DMS79 (cell line): ENCODE data around the gene FIGNL2.

Source experiments
- DNase-seq: peaks from one replicate; lab custom pipeline; 2025; lab: John Stamatoyannopoulos, UW

The FIGNL2 gene

DNA sequence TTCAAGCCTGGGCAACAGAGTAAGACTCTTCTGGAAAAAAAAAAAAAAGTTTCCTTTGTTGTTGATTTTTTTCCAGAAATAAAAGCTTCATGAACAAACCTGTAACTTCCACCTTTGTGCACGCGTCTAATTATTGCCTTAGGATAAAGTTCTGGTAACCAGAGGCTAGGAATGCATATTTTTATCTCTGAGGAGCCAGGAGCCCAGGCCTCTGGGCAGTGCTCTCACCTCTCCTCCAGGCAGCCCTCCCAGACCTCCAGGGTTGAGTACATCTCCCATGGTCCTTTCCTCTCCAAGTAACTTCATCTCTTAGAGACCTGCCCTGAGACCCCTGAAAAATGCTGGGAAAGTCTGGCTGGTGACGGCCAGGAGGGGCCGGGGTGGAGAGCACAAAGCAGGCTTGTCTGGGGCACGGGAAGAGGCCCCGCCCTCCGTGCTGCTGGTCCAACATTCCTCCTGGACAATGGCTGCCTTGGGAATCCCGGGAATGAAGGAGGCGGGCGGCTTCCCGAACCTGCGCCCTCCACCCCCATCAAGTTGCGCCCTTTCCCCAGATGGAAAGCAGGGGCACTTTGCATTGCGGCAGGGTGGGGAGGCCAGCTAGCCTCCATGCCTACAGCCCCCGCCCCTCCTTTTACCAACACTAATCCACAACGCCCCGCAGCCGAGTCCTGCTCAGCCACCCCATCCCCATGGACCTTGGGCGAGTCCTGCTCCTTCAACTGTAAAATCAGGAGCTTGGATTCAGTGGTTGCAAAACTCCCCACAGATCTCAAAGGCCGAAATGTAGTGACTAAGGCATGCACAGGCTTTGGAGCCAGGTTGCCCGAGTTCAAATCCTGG is 7.3 kb upstream of the FIGNL2 start:
- DNase-seq: no peak

DNA sequence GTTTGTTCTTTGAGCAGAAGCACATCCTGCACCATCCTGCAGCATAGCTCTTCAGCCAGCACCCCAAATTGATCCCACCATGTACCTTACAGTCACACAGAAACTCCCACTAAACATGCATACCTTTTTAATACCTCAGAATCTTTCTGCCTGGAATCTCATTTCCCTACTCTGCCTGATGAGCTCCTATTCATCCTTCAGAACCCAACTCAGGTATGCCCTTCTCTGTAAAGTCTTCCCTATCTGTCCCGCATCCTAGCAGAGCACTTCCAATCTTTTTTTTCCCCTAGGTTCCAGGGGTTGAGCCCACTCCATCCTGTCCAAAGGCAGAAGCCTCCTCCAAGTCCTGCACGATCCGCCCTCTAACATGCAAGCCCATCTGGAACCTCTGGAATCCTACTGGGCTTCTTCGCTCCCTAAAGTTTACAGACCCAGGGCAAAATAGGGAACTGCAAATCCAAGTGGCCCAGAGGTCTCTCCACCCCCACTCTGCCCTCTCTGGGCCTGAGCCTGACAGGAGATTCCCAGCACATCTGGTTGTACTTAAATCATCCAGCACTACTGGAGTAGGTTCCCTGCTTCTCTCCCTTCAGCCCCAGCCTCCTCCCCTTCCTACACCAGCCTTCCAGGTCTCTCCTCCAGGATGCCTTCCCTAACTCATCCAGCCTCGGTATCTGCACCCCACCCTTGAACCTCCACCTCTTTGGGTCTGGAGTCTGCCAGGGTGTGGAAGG is 4.1 kb upstream of the FIGNL2 start:
- no peak for DNase-seq

DNA sequence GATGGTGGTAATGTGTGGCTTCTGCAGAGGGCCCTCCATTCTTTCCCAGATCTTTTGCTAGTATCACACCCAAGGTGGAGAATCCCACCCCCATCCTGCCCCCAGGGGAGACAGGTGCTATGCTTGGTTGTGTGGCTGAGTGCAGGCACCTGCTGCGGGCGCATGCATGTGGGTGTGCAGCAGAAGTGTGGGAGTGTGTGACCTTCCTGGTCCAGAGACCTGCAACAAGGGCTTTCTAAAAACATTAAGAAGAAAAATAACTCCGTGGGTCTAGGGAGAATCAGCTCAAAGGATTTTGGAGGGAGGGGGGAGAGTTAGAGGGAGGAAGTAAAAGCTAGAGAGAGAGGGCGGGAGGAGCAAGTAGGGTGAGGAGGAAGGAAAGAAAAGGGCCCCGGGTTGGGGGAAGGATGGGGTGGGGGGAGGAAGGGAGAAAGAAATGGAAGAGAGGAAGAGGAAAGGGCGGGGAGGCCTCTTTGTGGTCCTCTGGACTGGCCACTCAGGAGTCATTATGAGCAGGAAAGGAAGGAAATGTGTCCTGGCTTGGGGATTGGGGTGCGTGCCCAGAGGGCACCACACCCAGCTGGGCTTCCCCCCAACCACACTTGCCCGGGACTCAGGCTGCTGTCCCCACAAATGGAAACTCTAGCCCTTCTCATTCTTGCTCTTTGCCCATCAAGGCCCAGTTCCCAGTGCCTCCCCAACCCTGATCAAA is 3.1 kb upstream of the FIGNL2 start:
- DNase-seq: no peak

DNA sequence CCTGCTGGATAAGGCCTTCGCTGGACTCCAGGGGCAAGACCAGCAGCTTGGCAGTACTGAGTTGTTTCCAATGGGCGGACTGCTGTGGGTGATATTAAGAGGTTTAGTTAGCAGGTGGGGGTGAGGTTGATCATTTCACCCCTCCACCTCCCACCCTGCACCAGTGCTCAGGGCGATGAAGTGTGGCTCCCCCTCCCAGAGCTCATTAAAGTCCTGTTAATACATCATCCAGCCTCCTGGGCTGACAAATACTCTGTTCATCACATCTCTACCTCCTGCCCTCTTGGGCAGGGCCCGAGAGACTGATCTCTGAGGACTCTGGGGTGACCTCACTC is 2.4 kb upstream of the FIGNL2 start:
- DNase-seq: no peak

DNA sequence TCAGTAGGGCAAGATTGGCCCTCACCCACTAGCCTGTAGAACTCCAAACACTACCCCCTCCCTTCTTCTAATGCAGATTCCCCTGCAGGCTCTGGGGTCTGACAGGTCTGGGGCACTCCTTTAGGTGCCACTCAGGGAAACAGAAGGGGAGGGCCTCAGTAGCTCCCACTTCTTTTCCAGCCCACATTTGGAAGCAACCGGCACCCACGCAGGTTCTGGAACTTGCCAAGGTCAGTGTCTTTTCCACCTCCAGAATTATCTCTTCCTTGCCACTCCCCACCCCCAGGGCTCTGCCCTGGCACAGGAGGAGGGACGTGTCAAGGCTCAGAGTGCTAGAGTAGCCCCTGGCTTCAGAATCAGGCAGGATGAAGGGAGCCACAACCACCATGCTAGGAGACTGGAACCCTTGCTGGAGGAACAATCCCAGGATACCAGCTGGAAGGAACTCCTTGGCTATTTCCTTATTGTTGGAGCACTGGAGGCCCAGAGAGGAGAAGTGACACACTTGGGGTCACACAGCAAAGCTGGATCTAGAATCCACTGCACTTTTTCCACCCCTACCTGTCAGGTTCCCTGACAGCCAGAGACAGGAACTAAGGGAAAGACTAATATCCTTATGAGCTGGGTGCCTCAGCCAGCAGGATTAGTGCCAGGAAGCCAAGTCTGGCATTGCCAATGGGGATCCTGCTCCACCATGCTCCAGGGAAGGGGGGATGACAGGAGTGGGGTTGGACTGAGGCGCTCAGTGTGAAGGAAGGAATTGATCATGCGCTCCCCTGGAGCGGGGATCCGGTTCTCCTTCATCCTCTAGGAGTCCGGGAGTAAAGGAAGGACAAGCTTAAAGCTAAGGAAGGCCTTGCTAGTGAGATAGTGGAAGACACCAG is 1.8 kb upstream of the FIGNL2 start:
- DNase-seq: no peak

DNA sequence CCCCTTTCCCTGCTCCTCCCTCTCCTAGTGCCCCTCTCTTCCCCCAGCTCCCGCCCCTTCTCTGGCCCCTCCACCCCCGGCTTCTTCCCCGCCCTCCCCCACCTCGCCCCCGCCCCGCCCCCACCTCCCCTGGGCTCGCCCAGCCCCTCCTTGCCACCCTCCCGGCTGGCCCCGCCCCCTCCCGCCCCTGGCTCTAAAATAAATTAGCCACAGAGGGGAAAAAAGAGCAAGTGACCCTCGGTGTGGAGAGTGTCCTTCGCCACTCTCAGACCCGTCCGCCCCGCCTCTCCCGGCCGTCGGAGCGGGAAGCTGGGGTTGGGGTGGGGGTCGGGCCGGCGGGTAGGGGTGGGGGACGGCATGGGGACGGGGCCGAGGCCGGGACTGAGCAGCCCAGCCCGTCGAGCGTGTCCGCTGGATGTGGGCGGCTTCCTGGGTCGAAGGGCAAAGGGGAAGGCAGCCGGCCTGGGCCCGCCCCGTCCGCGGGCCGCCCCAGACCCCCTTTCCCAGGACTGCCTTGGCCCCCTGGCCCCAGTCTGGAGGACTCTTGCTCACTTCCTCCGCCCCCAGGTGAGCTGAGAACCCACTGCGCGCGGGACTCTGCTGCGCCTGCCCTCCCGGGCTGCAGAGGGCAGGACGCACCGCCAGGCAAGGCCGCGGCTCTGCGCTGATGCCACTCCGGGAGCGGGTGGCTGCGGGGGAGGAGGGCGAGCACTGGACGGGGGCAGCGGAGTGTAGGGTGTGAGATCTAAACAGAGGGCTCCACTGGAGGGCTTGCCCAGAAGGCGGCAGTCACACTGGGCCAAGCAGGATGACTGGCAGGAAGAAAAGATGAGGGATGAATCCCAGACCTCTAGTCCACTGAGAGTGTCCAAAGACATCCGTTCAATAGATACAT is 570 bp upstream of the FIGNL2 start:
- DNase-seq: no peak

DNA sequence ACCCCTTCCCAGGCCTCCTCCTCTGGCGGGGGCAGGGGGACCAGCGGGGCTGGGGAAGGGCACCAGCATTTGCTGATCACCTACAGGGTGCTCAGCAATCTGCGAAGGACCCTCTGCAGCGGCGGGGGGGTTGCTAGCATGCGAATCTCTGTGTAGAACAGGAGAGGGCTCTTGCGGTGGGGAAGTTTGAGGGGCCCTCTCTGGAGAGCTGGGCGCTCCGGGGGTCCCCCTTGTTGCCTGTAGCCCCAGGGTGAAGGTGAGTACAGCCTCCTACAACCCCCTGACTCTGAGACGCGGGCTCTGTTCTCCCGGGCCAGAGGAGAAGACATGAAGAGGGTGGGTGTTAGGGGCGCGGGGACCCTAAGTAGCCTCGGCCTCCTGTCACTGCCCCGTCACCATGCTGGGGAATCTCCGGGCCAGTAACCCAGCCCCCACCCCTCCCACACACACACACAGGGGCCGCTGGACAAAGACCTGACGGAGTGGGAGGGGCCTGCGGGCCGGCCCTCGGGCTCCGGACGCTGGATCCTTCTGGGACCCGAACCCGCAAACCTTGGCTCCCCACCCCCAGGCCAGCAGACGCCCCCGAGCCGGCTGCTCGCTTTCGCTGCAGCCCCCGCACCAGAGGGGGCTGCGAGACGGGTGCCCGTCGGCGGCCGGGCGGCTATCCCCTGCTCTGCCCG is 734 bp downstream of the FIGNL2 start:
- DNase-seq: no peak

DNA sequence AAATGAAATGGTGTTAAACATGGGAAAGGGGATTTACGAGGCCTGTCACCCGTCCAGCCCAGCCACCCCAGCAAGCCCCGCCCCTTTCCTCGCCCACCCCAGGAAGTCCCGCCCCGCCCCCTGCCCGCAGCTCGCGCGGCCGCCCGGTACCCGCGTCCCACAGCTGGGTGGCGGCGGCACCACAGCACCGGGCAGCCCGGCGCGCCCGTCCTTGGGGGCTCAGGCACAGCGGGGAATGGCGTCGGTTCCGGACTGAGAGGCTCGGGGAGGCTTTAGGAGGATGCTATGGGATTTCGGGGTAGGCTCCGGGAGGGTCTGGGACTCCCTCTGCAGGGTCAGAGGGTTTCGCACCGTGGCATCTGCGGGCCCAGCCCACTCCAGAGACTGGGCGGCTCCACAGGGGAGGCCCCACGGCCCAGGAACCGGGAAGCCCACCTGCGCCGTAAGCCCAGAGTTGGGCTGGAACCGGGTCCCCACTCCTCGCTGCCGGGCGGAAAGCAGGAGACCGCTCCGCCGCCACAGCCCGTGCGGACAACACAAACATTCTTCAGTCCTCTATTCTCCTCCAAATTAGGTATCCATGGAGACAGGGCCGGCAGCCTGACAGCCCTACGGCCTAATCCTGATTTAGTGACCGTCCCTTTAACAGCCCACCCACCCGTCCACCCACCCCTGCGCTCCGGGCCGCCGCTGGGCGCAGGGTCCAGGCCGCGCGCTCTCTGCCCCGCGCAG is 1.4 kb downstream of the FIGNL2 start:
- no peak for DNase-seq

DNA sequence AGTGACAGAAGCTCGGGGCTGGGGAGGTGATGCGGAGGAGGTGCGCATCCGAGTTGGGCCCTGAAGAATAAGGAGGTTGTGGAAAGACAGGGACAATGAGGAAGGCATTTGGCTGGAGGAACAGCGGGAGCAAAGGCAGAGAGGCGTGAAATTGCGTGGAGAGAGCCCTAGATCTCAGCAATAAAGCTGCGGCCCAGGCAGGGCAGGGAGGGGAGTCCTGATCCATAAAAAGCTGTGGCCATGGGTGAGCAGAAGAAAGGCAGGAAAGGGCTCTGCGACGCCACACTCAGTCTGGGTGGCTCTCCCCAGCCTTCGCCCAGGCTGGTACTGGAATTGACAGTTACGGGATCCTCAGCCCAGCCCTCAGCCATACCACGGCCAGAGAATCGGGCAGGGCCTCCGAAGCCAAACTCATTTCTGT is 2.2 kb downstream of the FIGNL2 start:
- no peak for DNase-seq

DNA sequence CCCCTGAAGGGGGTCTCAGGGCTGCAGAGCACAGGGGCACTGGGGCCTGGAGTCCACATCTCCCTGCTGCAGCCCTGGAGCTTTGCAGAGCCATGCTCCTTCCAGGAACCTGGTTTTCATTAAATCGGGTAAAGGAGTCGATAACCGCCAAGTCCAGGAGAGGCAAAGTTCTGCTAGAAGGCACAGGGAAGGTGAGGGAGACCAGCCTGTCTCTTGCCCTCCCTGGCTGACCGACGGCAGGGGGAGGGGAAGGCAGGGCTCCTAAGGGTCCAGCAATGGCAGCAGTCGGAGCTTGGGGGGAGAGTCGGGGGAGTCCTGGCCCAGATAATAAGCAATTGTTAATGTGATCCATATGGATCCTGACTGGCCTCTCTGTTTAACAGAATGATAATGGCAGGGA is 3.0 kb downstream of the FIGNL2 start:
- no peak for DNase-seq

DNA sequence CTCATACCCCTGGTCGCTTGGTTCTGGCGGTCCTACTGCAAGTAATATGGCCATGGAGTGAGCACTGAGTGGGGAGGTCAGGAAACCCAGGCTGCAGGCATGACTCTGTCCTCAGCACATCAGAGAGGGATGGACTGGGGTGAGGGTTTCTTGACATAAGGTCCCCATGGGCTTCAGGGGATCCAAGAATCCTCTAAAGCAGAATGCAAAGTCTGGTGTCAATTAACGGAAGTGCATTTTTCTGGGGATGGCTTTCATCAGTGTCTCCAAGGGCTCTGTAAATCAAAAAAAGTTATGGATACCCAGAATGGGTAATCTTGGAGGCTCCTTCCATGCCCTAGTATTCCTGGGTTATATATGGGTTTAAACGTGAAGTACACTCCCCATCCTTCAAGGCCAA is 3.7 kb downstream of the FIGNL2 start:
- no peak for DNase-seq

DNA sequence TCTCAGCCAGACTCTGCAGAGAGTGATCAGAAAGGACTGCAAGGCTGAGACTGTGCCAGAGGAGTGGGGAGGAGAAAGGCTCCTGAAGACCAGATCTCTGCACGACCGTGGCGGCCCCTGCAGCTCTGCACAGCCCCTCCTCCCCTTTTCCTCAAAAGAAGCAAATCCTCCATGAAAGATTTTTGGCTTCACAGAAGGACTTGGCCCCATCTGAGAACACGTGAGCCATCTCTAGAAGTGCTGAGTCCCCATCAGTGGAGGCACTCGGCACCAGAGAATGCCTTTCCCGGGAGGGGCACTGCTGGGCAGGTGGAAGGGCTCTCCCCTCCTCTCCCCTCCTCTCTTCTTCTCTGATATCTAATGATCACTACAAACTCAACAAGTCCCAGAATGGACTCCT is 6.8 kb downstream of the FIGNL2 start:
- no peak for DNase-seq

DNA sequence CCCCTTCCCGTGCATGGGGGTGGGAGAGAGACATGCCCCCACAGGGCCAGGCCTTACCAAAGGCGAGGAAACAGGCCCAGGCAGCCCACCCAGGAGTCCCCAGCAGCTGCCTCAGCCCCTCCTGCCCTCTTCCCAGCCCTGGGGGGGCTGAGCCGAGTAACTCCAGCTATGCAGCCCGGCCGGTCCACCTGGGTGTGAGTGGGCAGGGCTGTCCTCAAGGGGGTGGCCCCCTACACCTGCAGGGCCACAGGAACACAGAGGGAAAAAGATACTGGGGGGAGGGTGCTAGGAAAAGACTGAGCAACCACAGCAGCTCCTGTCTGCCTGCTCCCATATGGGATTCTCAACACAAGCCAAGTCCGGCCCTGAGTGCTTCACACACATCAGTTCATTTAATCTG is 7.6 kb downstream of the FIGNL2 start:
- DNase-seq: no peak

DNA sequence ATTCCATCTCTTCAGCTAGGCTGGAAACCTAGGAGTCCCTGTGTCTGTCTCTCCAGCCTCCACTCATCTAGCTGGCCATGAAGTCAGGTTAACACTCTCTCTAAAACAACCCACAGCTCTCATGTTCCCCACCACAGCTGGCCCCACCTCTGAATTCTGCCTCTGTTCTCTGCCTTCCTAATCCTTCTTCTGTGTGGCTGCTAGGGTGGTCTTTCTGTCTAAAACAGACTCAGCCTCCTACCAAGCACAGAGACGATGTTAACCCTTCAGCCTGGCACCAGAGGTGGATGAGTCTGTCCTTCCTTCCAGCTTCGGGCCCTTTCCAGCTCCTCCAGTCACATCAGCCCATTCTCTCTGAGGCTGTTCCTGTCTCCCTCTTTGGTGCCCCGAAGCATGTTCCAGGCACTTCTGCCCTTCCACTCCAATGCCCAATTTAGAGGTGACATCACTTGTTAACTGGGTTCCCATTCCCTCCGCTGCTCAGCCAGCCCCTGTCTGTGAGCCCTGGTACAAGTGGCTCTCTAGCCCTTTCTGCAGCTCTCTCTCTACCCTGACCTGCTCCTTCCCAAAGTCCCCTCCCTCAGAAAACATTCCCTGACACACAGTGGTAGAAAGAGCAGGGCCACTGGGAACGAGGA is 9.1 kb downstream of the FIGNL2 start:
- no peak for DNase-seq

DNA sequence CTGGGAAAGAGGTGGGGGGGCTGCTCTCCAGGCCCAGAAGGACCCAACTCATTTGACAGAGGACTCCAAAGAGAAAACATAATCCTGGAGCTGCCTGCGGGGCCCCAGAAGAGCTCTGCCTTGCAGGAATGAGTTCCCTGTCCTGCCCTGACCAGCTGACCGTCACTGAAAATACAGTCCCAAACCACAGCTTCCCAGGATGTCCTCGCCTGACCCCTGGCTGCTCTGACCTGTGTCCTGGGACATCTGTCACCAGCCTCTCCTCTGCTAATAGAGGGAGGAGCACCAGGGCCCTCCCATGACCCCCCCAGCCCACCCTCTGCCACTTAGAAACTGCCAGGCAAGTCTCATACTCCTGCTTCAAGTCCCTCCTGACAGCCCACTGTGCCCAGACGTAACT is 9.8 kb downstream of the FIGNL2 start:
- DNase-seq: no peak

DNA sequence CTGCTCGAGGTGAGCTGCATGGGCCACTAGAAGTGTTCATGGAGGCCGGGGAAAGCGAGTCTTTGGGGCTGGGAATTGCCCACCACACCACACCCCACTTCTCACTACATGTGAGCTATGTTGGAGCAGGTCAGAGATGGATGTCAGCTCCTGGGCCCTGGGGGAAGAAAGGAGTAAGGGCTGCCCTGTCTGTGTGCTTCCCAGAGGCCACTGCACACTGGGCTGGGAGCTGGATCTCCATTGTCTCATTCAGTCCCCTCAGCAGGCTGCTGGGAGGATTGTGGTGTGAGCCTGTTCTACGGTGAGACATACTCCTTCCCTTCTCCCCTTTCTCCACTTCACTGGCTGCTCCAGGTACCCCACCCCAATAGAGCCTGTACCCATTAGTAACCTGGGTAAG is 10.5 kb downstream of the FIGNL2 start:
- DNase-seq: no peak

DNA sequence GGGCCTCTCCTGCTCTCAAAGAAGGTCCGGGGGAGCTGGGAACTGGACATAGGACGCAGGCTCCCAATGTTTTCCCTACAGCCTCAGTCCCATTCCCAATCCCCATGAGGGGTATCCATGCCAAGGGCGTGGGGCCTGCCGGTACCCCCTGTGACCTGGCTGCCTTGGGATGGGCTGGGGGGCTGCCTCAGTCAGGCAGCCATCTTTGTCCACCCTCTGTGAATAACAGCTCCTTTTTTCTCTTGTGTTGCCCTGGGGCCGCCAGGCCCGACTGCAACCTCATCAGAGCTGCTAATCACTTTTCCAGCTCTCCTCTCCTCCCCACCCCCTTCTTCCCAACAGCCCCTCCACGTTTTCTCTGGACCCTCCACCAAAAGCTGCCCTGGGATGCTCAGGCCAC is 11.2 kb downstream of the FIGNL2 start:
- DNase-seq: no peak

DNA sequence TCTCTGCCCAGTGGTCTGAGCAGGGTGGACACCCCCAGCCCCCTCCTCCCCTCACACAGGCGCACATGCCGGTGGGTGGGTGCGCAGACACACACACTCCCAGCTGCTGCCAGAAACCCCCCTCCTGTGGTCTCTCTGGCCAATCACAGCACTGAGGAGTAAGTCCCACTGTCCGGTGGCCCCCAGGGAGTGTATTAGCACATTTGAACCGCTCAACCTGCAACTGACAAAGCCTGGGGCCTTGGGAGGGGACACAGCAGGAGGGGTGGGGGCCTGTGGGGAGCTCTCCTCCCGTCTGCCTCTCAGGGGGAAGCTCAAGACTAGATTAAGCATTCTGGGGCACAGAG is 11.7 kb downstream of the FIGNL2 start:
- no peak for DNase-seq

DNA sequence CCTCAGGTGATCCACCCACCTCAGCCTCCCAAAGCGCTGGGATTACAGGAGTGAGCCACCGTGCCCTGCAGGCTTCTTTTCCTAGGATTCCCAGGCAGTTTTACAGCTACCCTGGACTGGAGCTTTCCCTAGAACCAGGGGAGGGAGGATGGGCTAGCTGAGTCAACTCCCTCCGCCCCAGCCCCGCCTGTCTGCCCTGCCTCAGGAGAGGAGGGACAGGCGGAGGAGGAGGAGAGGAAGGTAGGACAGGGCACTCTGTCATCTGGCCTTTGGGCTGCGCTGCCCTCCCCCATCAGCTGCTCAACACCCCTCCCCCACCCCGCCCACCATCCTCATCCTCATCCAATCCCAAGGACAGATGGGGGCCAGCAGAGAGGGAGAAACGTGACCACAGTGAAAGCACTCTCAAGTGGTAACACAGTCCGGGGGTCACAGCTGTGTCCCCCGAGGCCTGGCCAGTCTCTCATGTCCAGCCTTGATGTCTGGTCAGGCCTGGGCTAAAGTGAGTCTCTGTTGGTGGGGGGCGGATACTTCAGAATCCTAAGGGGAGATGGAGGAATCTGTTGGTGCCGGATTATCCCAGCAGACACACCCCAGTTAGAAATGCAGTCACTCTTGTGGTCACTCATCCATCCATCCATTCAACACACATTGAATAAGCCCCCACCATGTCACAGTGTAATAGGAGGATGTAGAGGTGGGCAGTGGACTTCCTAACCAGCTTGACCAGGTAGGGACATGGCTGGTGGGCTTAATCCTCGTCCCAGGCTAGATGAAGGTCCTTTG is 12.3 kb downstream of the FIGNL2 start:
- no peak for DNase-seq
